BJ (cell line): Measurements from ENCODE around the gene ELP4. TPM values are rescaled to one million over a fixed set of nuclear protein-coding genes. Genes with fewer than 3 reads are reported as not detected.

Source experiments
- CTCF ChIA-PET: fragments of 350-600 bp; formaldehyde crosslinking; extraction: SDS; loops from one replicate; lab custom pipeline; 2021; ENCODE audit warnings: antibody characterized with exemption, inconsistent platforms; lab: Yijun Ruan, JAX
- POLR2A ChIA-PET: fragments of 300-600 bp; sonication (Branson Sonifier 250); formaldehyde crosslinking; extraction: SDS; loops from one replicate; lab custom pipeline; 2021; ENCODE audit warnings: antibody characterized with exemption; lab: Charles Lee
- DNase-seq: peaks from one replicate; pipeline ENCODE4 v3.0.0-alpha.2; 2011; ENCODE audit warnings: low read depth
- H3K27me3 ChIP-seq: 2 replicates; pipeline ENCODE4 v1.6.0; 2011; ENCODE audit warnings: low read length; ENCODE audit not compliant: control insufficient read depth, insufficient read depth
- H3K36me3 ChIP-seq: 2 replicates; pipeline ENCODE4 v1.5.1; 2011; ENCODE audit warnings: low read length; ENCODE audit not compliant: control insufficient read depth, insufficient read depth
- H3K4me3 ChIP-seq: 2 replicates; pipeline ENCODE4 v1.5.1; 2011; ENCODE audit warnings: low read depth, mild to moderate bottlenecking, control low read depth, low read length
- CTCF ChIP-seq: IDR thresholded peaks from 2 replicates; pipeline ENCODE4 v1.5.1; 2011; ENCODE audit warnings: low read depth, mild to moderate bottlenecking, control low read depth, inconsistent platforms, low read length, moderate library complexity; ENCODE audit not compliant: insufficient read depth
- polyA plus RNA-seq: library from polyadenylated mRNA; depleted of rRNA; stranded (reverse); fragments of >200 nt; gene quantifications from 2 replicates; pipeline ENCODE4 v1.2.3, GENCODE V29; 2011

Gene ELP4
- polyA plus RNA-seq, 1 experiment, result 11.8 TPM

GRCh38 chr11:31815711-31816467, 306.3 kb downstream of the ELP4 start:
- Histone ChIP-seq H3K36me3 (no peaks in the 10 kb centered on the region), H3K4me3 (no peak overlapping the region), H3K27me3 (peaks cover 88% of the 10 kb centered on the region)
- DNase-seq, result no peak
- CTCF ChIA-PET, result no interaction called here
- POLR2A ChIA-PET, result no interaction called here
- no peak for TF ChIP-seq CTCF

- POLR2A ChIA-PET, result no interaction called here
- TF ChIP-seq CTCF, result no peak
- DNase-seq, result no peak
Measured at GRCh38 chr11:31816468-31817053, 307.0 kb downstream of the ELP4 start.

GRCh38 chr11:31817054-31817620, 307.6 kb downstream of the ELP4 start:
- no peak for DNase-seq
- TF ChIP-seq CTCF, result no peak
- Histone ChIP-seq H3K4me3 (no peak overlapping the region), H3K27me3 (peaks cover 80% of the 10 kb centered on the region), H3K36me3 (no peaks in the 10 kb centered on the region)
- CTCF ChIA-PET, result no interaction called here
- POLR2A ChIA-PET, result no interaction called here

More at GRCh38 chr11:31816468-31817053, 307.0 kb downstream of the ELP4 start:
- CTCF ChIA-PET, result no interaction called here
- Histone ChIP-seq H3K27me3 (peaks cover 82% of the 10 kb centered on the region), H3K36me3 (no peaks in the 10 kb centered on the region), H3K4me3 (no peak overlapping the region)

- CTCF ChIA-PET, result interaction anchor here (0.8 kb wide), 1 partner anchor 31 kb away, joined by 3 read pairs; no protein-coding TSS in a partner anchor
Measured at GRCh38 chr11:31817621-31818424, 308.3 kb downstream of the ELP4 start.

More at GRCh38 chr11:31817621-31818424, 308.3 kb downstream of the ELP4 start:
- Histone ChIP-seq H3K4me3 (no peak overlapping the region), H3K36me3 (no peaks in the 10 kb centered on the region), H3K27me3 (peaks cover 77% of the 10 kb centered on the region)
- DNase-seq, result no peak
- no peak for TF ChIP-seq CTCF
- POLR2A ChIA-PET, result no interaction called here
